GM21723 (cell line): ENCODE measurements around the gene CFTR.

Experiments used
- ATAC-seq: cut with Tn5 transposase; IDR thresholded peaks from one replicate; pipeline ENCODE4 v1.9.1; 2021; ENCODE audit warnings: mild to moderate bottlenecking, moderate library complexity; ENCODE audit not compliant: unreplicated experiment

CFTR gene

DNA sequence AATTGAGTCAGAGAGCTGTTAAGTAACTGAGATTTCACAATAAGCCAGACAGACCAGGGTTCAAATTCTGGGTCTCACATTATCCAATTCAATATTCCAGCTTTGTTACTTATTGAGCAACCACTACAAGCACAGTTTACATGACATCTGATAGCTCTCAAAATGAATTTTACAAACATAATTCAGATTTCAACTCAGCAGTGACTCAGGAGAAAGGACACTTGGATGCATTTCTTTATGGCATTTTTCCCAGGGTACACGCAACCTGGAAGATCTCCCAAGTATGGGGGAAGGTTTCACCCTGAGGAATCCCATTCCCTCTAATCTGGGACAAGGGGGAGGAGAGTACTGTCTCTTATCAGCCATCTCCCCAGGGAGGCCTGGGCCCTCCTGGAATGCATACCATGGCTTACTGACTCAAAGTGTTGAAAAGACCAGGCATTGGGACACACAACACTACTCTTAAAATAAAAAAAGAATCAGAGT lies 102.4 kb downstream of the CFTR start:
- no peak for ATAC-seq

DNA sequence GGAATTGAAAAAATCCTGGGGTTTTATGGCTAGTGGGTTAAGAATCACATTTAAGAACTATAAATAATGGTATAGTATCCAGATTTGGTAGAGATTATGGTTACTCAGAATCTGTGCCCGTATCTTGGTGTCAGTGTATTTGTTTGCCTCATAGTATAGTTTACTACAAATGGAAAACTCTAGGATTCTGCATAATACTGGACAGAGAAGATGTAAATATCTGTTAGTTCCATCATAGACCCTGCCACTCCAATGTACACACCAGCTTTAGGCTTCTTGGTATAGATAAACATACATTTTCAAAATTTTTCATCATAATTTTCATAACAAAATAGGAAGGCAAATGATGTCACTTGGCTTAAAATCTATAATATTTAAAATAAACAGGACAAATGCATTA lies 108.1 kb downstream of the CFTR start:
- peak; percentile 16 for ATAC-seq

DNA sequence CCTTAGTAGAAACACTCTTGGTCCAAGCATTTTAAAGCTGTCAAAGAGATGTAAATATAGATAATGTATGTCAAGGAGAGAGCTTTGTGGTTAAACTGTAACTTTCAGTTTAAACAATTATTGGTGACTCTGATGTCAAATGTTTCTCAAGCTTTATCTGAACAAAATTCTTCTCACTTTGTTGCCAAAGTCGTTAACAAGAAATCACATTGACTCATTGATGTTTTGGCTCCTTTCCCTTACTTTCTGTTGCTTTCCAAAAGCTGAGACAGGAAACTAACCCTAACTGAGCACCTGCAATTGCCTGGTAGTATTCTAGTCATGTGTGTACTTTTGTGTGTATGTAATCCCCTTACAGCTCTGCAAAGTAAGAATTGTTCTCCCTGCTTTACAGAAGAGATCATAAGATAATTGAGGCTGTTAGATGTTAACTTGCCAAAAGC lies 108.5 kb downstream of the CFTR start:
- ATAC-seq, result peak; percentile 75

DNA sequence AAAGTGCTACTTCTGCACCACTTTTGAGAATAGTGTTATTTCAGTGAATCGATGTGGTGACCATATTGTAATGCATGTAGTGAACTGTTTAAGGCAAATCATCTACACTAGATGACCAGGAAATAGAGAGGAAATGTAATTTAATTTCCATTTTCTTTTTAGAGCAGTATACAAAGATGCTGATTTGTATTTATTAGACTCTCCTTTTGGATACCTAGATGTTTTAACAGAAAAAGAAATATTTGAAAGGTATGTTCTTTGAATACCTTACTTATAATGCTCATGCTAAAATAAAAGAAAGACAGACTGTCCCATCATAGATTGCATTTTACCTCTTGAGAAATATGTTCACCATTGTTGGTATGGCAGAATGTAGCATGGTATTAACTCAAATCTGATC lies 110.4 kb downstream of the CFTR start:
- ATAC-seq, result no peak

DNA sequence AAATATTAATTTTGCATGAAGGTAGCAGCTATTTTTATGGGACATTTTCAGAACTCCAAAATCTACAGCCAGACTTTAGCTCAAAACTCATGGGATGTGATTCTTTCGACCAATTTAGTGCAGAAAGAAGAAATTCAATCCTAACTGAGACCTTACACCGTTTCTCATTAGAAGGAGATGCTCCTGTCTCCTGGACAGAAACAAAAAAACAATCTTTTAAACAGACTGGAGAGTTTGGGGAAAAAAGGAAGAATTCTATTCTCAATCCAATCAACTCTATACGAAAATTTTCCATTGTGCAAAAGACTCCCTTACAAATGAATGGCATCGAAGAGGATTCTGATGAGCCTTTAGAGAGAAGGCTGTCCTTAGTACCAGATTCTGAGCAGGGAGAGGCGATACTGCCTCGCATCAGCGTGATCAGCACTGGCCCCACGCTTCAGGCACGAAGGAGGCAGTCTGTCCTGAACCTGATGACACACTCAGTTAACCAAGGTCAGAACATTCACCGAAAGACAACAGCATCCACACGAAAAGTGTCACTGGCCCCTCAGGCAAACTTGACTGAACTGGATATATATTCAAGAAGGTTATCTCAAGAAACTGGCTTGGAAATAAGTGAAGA lies 112.3 kb downstream of the CFTR start:
- ATAC-seq, result no peak

DNA sequence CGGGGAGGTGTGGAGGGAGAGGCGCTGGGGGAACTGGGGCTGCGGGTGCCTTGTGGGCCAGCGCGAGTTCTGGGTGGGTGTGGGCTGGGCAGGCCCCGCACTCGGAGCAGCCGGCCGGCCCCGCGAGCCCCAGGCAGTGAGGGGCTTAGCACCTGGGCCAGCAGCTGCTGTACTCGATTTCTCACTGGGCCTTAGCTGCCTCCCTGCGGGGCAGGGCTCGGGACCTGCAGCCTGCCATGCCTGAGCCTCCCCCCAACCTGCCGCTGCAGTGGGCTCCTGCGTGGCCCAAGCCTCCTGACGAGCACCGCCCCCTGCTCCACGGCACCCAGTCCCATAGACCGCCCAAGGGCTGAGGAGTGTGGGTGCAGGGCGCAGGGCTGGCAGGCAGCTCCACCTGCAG lies 116.3 kb downstream of the CFTR start:
- no peak for ATAC-seq

DNA sequence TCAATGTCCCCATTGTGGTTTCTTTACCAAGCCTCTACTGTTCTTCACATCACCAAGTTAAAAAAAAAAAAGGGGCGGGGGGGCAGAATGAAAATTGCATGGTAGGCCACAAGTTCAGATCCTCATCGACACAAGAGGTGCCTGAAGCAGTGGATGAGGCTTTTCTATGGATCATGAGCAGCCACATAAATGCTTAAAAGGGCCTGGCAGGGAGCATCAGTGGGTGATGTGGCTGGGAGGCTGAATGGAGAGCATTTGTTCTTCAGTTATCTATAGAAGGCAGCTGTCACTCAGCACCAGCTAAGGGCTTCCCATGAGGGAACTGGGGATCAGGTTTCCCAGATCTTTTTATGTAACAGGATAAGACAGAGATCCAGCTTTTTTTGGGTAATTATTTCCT lies 117.9 kb downstream of the CFTR start:
- no peak for ATAC-seq

DNA sequence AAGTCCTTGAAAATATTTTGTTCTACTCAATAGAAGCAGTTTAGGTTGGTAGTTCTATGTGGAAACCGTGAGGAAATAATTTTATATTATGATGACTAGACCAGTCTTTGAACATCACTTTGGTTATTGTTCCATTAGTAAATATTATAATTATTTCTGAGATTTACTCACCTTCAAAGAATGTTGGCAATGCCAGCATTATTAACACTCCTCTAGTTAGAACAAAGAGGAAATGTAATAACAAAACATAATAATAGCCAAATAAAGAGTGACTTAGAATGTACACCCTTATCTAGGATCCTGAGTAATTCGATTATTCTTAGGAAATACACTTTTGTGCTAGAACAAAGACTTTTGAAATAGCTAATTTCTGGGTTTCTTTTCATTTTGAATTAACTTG lies 121.1 kb downstream of the CFTR start:
- no peak for ATAC-seq

DNA sequence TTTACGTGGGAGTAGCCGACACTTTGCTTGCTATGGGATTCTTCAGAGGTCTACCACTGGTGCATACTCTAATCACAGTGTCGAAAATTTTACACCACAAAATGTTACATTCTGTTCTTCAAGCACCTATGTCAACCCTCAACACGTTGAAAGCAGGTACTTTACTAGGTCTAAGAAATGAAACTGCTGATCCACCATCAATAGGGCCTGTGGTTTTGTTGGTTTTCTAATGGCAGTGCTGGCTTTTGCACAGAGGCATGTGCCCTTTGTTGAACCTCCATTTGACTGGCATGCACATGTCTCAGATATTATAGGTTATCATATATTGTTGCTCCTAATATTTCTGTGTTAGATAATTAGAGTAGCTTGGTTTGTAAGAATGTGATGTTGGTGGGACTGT lies 123.8 kb downstream of the CFTR start:
- ATAC-seq, result no peak

DNA sequence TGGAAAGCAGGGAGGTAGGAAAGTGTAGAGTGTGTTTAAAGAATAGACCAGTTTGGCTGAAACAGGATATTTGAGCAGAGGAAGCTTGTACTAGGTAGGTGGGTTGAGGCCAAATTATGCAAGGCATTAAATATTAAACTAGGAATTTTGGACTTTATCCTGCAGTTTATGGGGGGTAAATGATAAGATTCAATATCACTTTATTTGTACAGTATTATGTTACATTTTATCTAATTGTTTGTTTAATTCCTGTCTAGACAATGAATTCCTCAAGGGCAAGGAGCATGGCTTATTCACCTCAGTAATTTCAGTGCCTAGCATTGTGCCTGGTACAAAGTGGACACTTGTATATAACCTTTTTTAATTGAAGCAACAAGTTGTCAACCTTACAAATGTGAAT lies 125.9 kb downstream of the CFTR start:
- ATAC-seq, result no peak

DNA sequence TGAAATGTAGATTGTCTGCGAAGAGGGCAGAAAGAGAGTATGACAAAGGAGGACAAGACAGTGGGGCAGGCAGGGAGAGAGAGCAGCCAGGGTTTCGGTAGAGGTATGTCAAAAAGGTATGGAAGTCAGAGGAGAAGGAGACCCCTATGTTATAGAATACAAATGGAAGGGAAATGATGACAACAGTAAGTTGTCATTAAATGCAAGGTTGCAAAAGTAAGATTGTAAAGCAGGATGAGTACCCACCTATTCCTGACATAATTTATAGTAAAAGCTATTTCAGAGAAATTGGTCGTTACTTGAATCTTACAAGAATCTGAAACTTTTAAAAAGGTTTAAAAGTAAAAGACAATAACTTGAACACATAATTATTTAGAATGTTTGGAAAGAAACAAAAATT lies 126.3 kb downstream of the CFTR start:
- no peak for ATAC-seq

DNA sequence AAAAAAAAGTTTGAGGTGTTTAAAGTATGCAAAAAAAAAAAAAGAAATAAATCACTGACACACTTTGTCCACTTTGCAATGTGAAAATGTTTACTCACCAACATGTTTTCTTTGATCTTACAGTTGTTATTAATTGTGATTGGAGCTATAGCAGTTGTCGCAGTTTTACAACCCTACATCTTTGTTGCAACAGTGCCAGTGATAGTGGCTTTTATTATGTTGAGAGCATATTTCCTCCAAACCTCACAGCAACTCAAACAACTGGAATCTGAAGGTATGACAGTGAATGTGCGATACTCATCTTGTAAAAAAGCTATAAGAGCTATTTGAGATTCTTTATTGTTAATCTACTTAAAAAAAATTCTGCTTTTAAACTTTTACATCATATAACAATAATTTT lies 130.6 kb downstream of the CFTR start:
- no peak for ATAC-seq

DNA sequence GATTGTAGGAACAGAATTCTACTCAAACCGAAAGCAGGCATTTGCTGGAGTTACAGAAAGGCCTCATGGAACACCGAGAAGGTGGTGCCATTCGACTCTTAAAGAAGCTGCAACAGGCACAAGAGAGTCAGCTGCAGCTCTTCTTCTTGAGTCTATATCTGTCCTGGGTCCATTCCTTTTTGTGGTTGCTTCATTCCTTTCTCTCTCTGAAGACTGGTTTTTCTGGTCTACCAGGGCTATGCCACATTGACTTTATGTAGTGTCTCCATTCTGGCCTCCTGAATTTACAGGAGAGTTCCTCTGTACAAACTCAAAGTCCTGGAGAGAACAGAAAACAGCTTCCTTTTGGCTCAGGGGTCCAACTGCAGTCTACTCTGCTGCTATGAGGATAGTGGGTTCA lies 132.8 kb downstream of the CFTR start:
- no peak for ATAC-seq

DNA sequence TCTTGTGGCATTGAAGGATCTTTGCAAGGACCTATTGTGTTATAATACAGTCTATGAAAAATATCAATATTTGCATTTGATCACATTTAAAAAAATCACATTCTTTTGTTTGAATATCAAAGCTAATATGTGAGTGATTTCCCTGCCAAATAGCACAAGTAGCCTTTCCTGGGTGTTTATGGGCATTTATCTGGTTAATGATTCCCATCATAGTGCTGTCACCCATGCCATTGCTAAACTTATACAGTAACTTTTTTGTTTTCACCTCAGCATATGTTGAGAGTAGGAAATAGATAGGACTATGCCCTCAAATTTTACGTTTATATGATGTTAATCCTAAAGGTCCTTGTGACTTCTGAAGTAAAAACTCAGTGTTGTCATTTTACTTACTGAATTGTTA lies 136.9 kb downstream of the CFTR start:
- no peak for ATAC-seq

DNA sequence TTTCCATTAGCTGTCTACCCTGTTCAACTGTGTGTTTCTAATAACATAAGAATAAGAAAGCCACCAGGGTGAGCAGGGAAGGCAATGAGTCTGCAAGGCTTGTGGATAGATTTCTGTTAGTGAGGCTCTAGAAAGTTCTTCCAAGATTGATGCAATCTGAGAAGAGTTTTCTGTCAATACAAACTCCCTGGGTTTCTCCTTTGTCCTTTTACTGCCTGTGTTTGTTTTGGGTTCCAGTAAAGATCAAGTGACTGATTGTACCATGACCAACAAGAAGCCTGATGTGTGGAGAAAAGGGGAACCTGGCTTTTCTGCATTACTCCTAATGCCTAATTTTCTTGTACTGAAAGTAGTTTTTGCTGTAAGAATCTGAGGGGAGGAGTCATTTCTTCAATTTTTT lies 139.9 kb downstream of the CFTR start:
- ATAC-seq, result no peak

DNA sequence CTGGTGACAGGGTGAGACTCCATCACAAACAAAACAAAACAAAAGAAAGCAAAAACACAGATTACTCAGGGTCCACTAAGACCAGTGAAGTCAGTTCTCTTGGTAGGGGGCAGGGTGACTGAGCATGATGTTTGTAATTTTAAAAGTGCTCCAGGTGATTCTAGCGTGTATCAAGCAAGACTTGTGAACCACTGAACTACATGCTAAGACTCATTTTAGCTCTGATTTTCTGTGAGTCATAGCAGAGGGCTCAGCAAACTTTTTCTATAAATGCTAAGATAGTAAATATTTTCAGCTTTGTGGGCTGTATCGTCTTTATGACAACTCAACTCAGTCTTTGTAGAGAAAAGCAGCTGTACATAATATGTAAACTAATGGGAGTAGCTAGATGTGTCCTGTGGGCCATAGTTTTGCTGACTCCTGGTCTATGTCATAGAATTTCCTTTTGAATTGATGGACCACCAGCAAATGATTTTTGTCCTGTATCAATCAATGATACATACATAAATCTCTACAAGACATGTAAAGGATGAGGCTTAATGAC lies 141.3 kb downstream of the CFTR start:
- ATAC-seq, result no peak

DNA sequence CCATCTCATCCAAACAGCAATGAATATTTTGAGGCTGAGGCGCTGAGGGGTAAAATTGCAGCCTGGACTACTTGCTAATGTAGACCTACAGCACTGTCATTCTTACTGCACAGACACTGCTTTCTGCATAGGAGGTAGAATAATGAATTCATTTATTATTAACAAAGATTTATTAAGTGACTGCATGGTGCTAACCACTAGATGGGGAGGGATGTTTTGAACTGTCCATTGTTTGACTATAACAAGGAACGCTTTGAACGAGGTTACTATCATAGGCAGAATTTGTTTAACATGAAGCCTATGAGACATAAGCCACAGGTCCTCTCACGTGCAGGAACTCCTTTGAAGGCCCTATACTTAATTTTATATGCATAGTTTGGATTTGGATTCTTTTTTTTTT lies 143.8 kb downstream of the CFTR start:
- ATAC-seq, result no peak

DNA sequence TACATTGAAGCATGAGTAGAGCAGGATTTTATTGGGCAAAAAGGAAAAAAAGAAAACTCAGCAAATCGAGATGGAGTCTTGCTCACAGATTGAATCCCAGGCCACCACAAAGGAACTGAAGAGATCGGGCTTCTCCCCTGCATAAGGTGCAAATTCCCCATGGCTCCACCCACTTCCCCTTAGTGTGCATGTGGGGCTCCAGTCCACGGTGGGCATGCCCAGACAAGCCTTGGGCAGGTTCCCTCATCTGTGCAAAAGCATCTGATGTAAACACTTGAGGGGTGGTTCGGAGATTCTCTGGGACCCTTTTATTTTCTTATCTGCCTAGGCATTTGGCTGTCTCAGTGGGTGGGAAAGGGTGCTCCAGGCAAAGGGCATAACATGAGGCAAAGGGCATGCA lies 150.7 kb downstream of the CFTR start:
- peak; percentile 57 for ATAC-seq

DNA sequence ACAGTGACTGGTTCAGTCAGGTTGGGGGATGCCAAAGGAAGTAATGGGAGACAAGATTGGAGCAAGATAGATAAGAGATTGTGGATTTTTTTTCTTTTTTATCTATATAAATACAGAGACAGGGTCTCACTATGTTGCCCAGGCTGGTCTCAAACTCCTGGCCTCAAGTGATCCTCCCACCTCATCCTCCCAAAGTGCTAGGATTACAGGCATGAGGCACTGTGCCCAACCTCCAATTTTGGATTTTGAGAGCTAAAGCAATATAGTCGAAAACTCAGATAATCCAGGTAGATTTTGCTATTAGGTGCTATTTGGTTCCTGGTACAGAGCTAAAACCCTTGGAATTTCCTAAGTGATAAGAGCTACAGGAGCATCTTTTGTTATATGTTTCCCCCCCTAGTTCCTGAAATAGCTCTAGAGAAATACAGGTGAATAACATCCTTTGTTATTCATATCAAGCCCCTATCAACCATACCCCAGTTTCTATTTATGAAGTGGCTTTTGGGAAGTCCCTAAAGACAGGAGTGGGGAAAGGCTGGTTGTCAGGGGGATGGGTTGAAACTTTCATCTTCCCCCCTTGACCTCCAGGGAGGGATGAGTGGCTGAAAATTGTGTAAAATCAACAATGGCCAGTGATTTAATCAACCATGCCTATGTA lies 151.2 kb downstream of the CFTR start:
- no peak for ATAC-seq

DNA sequence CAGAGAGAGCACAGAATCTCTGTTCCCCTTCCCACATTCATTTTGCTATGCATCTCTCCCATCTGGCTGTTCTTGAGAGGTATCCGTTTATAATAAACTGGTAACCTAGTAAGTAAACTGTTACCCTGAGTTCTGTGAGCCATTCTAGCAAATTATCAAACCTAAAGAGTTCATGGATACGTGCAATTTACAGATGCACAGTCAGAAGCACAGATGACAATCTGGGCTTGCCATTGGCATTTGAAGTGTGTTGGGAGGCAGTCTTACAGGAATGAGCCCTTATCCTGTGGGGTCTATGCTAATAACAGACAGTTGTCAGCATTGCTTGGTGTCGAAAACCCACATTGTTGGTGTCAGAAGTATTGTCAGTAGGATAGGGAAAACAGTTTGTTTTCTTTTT lies 151.8 kb downstream of the CFTR start:
- ATAC-seq, result no peak

DNA sequence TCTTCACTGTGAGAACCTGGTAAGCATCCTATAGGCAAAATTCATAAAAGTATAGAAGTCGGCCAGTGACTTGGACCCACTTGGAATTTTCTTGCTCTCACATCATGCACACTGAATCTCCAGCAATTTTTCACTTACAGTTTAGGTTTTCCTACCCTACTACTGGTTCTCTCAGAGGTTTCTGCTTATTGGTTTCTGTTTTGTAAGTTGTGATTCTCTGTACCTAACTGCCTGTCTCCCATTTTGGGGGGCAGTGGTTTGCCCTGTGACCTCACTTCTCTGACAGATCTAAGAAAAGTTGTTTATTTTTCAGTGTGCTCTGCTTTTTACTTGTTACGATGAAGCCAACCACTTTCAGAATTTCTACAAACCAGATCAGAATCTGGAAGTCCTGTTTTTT lies 158.1 kb downstream of the CFTR start:
- ATAC-seq, result no peak

DNA sequence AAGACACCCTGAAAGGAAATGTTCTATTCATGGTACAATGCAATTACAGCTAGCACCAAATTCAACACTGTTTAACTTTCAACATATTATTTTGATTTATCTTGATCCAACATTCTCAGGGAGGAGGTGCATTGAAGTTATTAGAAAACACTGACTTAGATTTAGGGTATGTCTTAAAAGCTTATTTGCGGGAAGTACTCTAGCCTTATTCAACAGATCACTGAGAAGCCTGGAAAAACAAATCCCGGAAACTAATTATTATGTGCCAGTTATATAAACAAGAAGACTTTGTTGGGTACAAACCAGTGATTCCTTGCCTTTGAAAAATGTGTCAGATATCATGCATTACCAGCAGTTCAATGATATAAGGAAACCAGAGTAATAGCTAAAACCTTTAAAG lies 160.1 kb downstream of the CFTR start:
- ATAC-seq, result no peak

DNA sequence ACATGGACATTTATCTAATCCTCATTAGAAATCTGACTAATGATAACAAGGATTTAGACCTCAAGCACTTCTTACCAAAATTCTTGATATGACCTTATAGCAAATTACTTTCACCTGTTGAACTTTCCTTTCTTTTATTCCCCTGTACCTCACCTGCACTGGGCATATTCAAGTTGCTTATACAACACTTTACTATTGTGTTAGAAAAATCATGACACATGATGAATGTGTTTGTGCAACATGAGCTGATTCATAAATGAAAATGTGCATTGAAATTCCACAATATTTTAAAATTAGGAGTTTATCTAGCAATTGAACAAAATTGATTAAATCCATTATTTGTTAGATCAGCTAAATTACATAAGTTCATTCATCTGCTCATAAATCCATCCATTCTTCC lies 160.6 kb downstream of the CFTR start:
- no peak for ATAC-seq
